Stimulated activated CD8-positive, alpha-beta memory T cell treated with anti-CD3 and anti-CD28 coated beads, Interleukin-15, amount 100 ng/mL, for 1 hour (primary cell): ENCODE results near the gene LCOR.
"Not testable (repeated sequence)": the region's sequence is repeated elsewhere in the genome, so short reads cannot be mapped to it uniquely, and the experiment has no call there.

Source experiments
- DNase-seq: peaks from one replicate; pipeline ENCODE4 v3.0.0-alpha.2; 2020; ENCODE audit warnings: low read depth

The LCOR gene

GRCh38 chr10:96935810-96936209, 103.7 kb downstream of the LCOR start:
- DNase-seq, result no peak

DNA sequence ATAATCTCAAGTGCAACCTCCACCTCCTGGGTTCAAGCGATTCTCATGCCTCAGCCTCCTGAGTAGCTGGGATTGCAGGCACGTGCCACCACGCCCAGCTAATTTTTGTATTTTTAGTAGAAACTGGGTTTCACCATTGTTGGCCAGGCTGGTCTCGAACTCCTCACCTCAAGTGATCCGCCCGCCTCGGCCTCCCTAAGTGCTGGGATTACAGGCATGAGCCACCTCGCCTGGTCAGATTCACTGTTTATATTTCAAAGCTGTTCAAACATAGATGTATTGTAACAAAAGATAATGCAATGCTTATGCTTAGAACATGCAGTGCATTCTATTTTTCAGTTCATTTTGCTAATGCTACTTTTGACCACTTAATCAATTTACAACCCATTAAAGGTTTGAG, 111.1 kb downstream of the LCOR start:
- DNase-seq, result not testable (repeated sequence)

GRCh38 chr10:96947036-96947435, 114.9 kb downstream of the LCOR start:
- no peak for DNase-seq

DNA sequence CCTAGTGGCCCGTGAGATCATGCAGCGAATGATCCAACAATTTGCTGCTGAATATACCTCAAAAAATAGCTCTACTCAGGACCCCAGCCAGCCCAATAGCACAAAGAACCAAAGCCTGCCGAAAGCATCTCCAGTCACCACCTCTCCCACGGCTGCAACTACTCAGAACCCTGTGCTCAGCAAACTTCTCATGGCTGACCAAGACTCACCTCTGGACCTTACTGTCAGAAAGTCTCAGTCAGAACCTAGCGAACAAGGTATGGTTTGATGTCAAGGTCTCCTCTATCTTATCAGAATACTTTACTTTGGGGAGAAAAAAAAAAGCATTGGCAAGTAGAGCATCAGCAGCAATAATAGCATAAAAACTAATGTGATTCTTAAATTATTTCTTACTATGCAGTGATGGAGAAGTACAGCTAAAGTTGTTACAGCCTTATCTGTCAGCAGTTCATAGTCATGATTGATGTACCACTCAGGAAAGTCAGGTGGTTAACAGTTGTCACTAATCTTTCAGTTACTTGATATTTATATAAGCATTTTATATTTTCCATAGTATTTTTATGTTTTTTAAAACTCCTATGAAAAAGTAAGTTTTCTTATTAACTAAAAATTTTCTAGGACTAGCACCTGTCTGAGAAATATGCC, 117.1 kb downstream of the LCOR start:
- DNase-seq, result no peak

- DNase-seq, result no peak
Measured at GRCh38 chr10:96951954-96952353, 119.9 kb downstream of the LCOR start.

DNA sequence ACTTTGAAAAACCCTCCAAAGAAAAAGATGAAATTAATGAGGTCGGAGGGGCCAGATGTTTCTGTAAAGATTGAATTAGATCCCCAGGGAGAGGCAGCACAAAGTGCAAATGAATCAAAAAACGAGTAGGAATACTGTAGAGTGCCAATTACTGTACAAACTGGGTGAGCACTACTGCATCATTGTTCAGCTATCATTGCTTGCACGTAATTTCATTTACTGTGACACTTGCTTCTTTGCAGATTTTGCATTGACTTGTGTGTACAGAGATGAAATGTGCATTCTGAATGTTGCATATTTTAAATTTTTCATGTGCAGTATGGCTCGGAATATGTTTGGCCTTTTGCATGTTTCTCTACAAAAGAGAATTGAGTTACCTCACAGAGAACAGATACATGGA, 123.7 kb downstream of the LCOR start:
- no peak for DNase-seq

DNA sequence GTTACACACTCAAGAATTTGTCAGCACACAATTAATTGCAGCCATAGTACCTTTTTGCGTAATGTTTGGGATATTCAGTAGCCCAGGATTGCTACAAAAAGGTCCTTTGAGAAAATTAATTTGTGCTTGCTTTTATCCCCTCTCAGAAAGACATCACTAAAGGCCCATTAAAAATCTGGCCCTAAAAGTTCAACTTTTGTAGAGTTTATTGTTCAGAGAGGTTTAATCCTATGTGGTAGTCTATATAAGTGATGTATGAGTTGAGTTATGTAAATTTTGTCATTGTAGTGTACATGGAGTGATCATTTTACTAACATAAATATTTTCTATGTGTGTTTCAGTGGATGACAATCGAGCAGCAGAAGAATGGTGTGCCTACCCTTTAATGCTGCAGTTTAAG, 126.0 kb downstream of the LCOR start:
- DNase-seq, result no peak

DNA sequence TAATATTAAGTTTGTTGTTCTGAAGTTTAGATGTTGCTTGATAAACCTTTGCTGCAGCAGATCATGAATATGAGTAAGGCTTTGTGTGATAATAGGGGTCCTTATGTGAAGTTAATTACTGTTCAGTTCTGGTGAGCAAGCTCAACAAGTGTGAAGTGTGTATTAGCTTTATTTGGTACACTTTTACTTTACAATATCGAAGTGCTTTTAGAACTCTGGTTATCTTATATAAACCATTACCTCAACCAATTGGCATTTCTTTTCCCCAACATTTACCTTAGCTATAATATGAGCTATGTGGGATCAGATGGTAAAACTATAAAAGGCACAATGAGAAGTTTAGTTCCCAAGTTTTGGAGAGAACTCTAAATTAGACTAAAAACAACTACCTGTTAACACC, 127.6 kb downstream of the LCOR start:
- no peak for DNase-seq

GRCh38 chr10:96960872-96961271, 128.8 kb downstream of the LCOR start:
- no peak for DNase-seq

DNA sequence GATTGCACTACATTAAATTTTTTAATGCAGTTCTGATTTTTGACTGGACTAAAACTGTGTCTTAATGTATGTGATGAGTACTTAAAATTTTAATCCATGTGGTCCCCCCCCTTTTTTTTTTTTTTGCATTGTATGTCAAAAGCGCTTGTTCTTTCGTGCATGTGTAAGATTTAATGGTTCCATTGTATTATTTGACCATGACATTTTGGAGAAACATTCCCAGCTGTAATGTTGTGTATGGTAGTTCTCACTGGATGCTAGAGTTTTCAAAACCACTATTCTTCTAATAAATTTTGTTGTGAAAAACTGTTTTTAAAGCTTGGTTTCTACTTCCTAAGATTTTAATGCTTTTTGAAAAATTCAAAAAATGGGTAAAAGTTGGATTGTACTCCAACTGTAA, 132.0 kb downstream of the LCOR start:
- no peak for DNase-seq

- DNase-seq, result no peak
Measured at GRCh38 chr10:96967847-96968246, 135.7 kb downstream of the LCOR start.

DNA sequence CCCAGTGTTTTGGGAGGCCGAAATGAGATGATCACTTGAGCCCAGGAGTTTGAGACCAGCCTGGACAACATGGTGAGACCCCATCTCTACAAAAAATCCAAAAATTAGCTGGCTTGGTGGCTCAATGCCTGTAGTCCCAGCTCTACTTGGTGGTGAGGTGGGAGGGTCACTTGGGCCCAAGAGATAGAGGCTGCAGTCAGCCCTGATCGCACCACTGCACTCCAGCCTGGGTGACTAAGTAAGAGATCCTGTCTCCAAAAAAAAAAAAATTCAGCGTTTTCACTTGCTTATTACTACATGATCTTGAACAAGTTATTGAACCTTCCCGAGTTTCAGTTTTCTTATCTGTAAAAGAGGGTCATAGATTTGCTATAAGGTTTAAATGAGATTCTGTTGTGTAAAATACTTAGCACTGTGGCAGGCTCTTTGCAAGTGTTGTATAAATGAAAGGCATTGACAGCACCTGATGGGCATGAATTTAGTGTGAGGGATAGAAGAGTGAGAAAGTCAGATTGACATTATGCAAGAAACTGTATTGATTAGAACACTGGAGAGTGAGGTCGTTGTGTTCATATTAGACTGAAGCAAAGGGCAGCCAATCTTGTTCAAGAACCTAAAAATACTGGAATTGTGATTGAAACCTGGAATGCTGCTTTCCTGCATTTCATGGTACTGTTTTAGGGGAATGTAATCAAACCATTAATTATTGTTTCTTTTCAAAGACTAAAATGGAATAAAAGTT, 136.8 kb downstream of the LCOR start:
- DNase-seq, result no peak

GRCh38 chr10:96971324-96971723, 139.2 kb downstream of the LCOR start:
- DNase-seq, result no peak

GRCh38 chr10:96972264-96972663, 140.2 kb downstream of the LCOR start:
- no peak for DNase-seq

DNA sequence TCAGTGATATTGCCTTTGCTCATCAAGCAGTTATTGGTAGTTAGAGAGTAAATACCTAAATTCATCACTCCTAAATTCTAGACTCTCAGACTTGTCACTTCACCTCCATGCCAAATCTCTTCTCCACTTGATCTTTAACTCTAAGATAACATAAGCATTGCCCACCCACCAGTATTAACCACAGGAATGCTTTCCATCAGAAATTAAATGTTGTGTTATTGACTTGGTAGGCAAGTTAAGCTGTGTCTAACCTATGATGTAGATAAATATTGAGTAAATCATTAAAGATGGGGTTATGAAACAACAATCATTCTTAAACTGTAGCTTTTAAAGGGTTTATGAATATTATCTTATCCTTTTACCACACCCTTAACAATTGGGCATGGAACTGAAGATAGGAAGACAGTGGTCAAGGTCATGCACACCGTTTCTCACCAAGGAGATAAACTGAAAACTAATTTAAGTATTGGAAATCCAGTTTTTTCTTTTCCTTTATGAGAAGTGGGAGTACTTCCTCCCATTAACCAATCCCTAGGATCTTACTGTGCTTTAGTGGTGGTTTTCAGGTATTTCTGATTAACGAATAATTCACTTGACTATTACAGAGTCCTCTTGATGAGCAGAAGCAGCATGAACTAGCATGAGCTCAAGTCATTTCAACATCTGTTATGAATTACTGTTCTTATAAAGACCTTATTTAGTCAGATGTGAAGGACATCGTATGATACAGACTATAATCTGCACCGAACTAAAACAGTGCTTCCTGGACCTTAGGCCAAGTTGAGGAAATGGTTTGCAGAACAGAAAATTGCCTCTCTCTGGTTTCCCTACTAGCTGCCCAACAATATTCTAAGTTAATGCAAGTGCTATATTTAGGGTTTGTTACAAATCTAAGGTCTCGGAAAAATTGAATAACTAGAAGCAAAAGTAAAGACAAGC, 142.0 kb downstream of the LCOR start:
- DNase-seq, result no peak

GRCh38 chr10:96975136-96975535, 143.0 kb downstream of the LCOR start:
- no peak for DNase-seq

GRCh38 chr10:96978621-96979154, 146.6 kb downstream of the LCOR start:
- DNase-seq, result no peak

DNA sequence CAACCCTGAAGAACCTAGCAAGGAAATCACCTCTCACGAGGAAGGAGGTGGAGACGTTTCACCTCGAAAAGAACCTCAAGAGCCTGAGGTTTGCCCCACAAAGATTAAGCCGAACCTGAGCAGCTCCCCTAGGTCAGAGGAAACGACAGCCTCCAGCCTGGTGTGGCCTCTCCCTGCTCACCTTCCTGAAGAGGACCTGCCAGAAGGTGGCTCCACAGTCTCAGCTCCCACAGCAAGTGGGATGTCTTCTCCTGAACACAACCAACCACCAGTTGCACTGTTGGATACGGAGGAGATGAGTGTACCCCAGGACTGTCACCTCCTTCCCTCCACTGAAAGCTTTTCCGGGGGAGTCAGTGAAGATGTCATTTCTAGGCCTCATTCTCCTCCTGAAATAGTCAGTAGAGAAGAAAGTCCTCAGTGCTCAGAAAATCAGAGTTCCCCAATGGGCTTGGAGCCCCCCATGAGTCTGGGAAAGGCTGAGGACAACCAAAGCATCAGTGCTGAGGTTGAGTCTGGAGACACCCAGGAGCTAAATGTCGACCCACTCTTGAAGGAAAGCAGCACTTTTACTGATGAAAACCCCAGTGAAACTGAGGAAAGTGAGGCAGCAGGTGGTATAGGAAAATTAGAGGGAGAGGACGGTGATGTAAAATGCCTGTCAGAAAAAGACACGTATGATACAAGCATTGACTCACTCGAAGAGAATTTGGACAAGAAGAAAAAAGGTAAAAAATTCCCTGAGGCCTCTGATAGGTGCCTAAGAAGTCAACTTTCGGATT, 150.2 kb downstream of the LCOR start:
- DNase-seq, result no peak

DNA sequence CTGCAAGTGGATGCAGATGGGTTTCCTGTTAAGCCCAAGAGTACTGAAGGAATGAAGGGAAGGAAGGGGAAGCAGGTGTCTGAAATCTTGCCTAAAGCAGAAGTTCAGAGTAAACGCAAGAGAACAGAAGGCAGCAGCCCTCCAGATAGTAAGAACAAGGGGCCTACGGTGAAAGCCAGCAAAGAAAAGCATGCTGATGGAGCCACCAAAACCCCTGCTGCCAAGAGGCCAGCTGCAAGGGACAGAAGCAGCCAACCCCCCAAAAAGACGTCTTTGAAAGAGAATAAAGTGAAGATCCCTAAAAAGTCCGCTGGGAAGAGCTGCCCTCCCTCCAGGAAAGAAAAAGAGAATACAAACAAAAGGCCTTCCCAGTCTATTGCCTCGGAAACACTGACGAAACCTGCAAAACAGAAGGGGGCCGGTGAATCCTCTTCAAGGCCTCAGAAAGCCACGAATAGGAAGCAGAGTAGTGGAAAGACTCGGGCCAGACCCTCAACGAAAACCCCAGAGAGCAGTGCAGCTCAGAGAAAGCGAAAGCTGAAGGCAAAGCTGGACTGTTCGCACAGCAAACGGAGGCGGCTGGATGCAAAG, 152.5 kb downstream of the LCOR start:
- no peak for DNase-seq

- DNase-seq, result no peak
Measured at GRCh38 chr10:96986200-96986856, 154.2 kb downstream of the LCOR start.
